Suprapubic skin (tissue), 4 donors: ENCODE data around the gene PRRT1. TPM values are rescaled to one million over a fixed set of nuclear protein-coding genes. Genes with fewer than 3 reads are reported as not detected.

Experiments
- DNase-seq, 2 donors: peaks; one replicate each; pipeline ENCODE4 v3.0.0-alpha.2; 2019; ENCODE audit warnings: low spot score in 2 of 2
- H3K27ac ChIP-seq: fragments of 200-600 bp; sonication (generic); one replicate; pipeline ENCODE4 v1.5.1; 2019
- H3K27me3 ChIP-seq: fragments of 200-600 bp; sonication (generic); one replicate; pipeline ENCODE4 v1.5.1; 2019
- H3K36me3 ChIP-seq: fragments of 200-600 bp; sonication (generic); one replicate; pipeline ENCODE4 v1.5.1; 2019
- H3K4me1 ChIP-seq: fragments of 200-600 bp; sonication (generic); one replicate; pipeline ENCODE4 v1.5.1; 2019
- H3K4me3 ChIP-seq: fragments of 200-600 bp; sonication (generic); one replicate; pipeline ENCODE4 v1.5.1; 2019; ENCODE audit warnings: mild to moderate bottlenecking
- H3K9me3 ChIP-seq: fragments of 200-600 bp; sonication (generic); one replicate; pipeline ENCODE4 v1.5.1; 2019
- EP300 ChIP-seq: sonication (generic); formaldehyde crosslinking; IDR thresholded peaks from one replicate; pipeline ENCODE4 v1.6.1; 2017; ENCODE audit warnings: antibody characterized with exemption
- POLR2A ChIP-seq, 2 donors: fragments of 450-650 bp; IDR thresholded peaks; one replicate each; pipeline ENCODE4 v1.6.1; 2017; ENCODE audit warnings: antibody characterized with exemption in 2 of 2, mild to moderate bottlenecking in 2 of 2, moderate library complexity in 2 of 2
- POLR2AphosphoS5 ChIP-seq, 3 donors: sonication (generic); formaldehyde crosslinking; IDR thresholded peaks; one replicate each; pipeline ENCODE4 v1.6.1; 2017; ENCODE audit warnings: antibody characterized with exemption in 3 of 3
- WGBS: methylation state at CpG from one replicate; pipeline ENCODE4 v1.1.5; 2018; 5-methylcytosine and 5-hydroxymethylcytosine counted together
- total RNA-seq, 4 donors: library from RNA; depleted of rRNA; stranded (reverse); fragments of >200 nt; gene quantifications; one replicate each; pipeline ENCODE4 v1.1.0, GENCODE V29; 2016
- TF ChIP-seq, protein P1 (sequence below), 2 donors: fragments of 200-600 bp in 1 of 2; fragments of 450-650 bp in 1 of 2; sonication (generic) in 1 of 2; IDR thresholded peaks; one replicate each; pipeline ENCODE4 v1.5.1; 2016 to 2019; ENCODE audit warnings: antibody characterized with exemption in 2 of 2, mild to moderate bottlenecking in 1 of 2, moderate library complexity in 1 of 2

PRRT1 gene
- total RNA-seq, 4 donors from 2014 or later, result 0.42 to 2.1 (median 0.45) TPM

GRCh38 chr6:32126880-32127279 is 24.9 kb downstream of the PRRT1 start:
- DNase-seq, result no peak
- TF ChIP-seq POLR2A (IDR thresholded peaks at IDR 0.05) (no peak), EP300 (no peak), POLR2AphosphoS5 (IDR thresholded peaks at IDR 0.05) (no peak)
- TF ChIP-seq, protein P1, sequence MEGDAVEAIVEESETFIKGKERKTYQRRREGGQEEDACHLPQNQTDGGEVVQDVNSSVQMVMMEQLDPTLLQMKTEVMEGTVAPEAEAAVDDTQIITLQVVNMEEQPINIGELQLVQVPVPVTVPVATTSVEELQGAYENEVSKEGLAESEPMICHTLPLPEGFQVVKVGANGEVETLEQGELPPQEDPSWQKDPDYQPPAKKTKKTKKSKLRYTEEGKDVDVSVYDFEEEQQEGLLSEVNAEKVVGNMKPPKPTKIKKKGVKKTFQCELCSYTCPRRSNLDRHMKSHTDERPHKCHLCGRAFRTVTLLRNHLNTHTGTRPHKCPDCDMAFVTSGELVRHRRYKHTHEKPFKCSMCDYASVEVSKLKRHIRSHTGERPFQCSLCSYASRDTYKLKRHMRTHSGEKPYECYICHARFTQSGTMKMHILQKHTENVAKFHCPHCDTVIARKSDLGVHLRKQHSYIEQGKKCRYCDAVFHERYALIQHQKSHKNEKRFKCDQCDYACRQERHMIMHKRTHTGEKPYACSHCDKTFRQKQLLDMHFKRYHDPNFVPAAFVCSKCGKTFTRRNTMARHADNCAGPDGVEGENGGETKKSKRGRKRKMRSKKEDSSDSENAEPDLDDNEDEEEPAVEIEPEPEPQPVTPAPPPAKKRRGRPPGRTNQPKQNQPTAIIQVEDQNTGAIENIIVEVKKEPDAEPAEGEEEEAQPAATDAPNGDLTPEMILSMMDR (IDR thresholded peaks at IDR 0.05), result no peak
- Histone ChIP-seq H3K9me3 (no peaks in the 10 kb centered on the region), H3K36me3 (peaks cover 41% of the 10 kb centered on the region), H3K27me3 (no peaks in the 10 kb centered on the region), H3K27ac (no peak overlapping the region), H3K4me3 (peak overlapping the region; percentile 97), H3K4me1 (peaks cover 41% of the 10 kb centered on the region)
- WGBS, result 45% methylated on average over 8 of the region's 8 CpGs

DNA sequence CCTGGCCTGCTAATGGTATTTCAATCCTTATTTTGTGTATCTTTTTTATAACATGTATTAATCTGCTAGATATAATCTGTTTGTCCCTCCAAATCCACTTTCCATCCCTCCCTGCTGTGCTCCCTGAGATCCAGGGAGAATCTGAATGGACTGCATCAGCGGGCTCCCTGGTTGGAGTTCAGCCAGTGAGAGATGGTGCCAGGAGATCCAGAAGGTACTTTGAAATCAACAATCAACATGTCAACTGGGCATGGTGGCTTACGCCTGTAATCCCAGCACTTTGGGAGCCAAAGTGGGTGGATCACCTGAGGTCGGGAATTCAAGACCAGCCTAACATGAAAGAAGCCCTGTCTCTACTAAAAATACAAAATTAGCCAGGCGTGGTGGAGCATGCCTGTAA is 28.1 kb downstream of the PRRT1 start:
- Histone ChIP-seq H3K36me3 (peaks cover 71% of the 10 kb centered on the region), H3K4me3 (no peak overlapping the region), H3K9me3 (no peaks in the 10 kb centered on the region), H3K27ac (no peak overlapping the region), H3K4me1 (peaks cover 36% of the 10 kb centered on the region), H3K27me3 (no peaks in the 10 kb centered on the region)
- WGBS, result 79% methylated on average over 4 of the region's 4 CpGs
- TF ChIP-seq, protein P1 (IDR thresholded peaks at IDR 0.05), result no peak
- TF ChIP-seq POLR2AphosphoS5 (IDR thresholded peaks at IDR 0.05) (no peak), EP300 (no peak), POLR2A (IDR thresholded peaks at IDR 0.05) (no peak)
- no peak for DNase-seq

DNA sequence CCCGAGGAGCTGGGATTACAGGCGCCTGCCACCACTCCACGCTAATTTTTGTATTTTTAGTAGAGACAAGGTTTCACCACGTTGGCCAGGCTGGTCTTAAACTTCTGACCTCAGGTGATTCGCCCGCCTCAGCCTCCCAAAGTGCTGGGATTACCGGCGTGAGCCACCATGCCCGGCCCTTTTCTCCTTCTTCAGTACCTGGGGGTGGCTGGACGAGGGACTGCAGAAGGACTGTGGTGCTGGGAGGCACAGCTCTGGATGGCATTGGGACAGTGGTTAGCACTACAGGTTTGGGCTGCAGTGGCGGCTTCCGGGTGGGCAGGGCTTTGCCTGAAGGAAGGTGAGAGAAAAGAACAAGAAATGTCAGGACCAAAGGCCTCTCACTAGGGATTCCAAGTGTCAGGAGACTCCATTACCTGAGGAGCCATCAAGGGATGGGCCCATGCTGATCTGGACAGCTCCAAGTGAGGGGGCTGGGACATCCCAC is 31.1 kb downstream of the PRRT1 start:
- Histone ChIP-seq H3K27me3 (no peaks in the 10 kb centered on the region), H3K4me1 (peaks cover 11% of the 10 kb centered on the region), H3K36me3 (peaks cover 90% of the 10 kb centered on the region), H3K4me3 (no peak overlapping the region), H3K27ac (no peak overlapping the region), H3K9me3 (no peaks in the 10 kb centered on the region)
- DNase-seq, result no peak
- no peak for TF ChIP-seq POLR2AphosphoS5 (IDR thresholded peaks at IDR 0.05)
- TF ChIP-seq, protein P1 (IDR thresholded peaks at IDR 0.05), result no peak
- TF ChIP-seq EP300, result no peak
- no peak for TF ChIP-seq POLR2A (IDR thresholded peaks at IDR 0.05)
- WGBS, result 91% methylated on average over 12 of the region's 12 CpGs

DNA sequence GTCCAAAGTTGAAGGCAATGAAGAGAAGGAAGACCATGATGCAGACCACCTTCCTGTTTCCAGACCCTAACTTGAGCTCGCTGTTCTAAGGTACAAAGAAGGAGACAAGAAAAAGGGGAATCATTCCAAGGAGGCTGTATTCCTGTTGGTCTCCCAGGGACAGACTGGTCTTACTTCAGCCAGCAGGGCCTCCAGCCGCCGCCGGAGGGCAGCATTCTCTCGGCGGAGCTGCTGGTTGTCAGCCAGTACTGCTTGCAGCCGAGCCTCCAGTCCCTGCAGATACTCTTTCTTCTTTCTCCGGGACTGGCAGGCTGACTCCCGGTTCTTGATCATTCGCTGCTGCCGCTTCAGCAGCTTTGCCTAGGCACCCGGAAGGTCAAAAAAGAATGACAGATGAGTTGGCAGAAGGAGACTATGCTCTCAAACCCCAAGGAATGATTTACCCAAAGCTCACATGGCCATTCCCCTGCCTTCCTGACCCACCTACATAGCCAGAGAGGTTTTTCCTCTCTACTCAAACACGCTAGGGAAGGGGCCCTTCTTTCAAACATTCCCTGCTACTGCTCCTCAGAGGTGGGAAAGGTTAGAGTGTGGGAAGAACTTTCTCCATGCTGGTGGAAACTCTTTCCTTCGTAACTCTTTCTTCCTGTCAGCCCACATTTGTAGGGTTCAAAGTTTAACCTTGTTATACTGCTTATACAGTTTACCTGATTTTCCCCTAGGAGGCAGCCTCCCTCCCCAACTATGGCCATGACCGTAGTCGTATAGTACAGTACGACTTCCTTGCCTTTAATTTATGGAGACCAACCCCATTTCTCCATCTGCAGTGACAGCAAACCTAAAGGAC is 32.7 kb downstream of the PRRT1 start:
- no peaks in the 10 kb centered on the region for H3K9me3 ChIP-seq
- WGBS, result 25% methylated on average over 17 of the region's 17 CpGs
- H3K4me3 ChIP-seq, result no peak overlapping the region
- H3K27me3 ChIP-seq, result no peaks in the 10 kb centered on the region
- H3K27ac ChIP-seq, result peak overlapping the region; percentile 15
- peaks cover 77% of the 10 kb centered on the region for H3K36me3 ChIP-seq
- peaks cover 24% of the 10 kb centered on the region for H3K4me1 ChIP-seq
- DNase-seq, result peak; percentile 88 to 92
- TF ChIP-seq POLR2A (IDR thresholded peaks at IDR 0.05) (no peak), EP300 (no peak)
- TF ChIP-seq, protein P1 (IDR thresholded peaks at IDR 0.05), result peak; percentile 67 to 92

GRCh38 chr6:32117461-32117860 is 34.3 kb downstream of the PRRT1 start:
- no peak overlapping the region for H3K4me3 ChIP-seq
- TF ChIP-seq POLR2AphosphoS5 (IDR thresholded peaks at IDR 0.05), result no peak
- no peak for TF ChIP-seq EP300
- peaks cover 37% of the 10 kb centered on the region for H3K4me1 ChIP-seq
- H3K27me3 ChIP-seq, result no peaks in the 10 kb centered on the region
- DNase-seq, result no peak
- 80% methylated on average over 6 of the region's 9 CpGs for WGBS
- H3K9me3 ChIP-seq, result no peaks in the 10 kb centered on the region
- H3K27ac ChIP-seq, result no peak overlapping the region
- H3K36me3 ChIP-seq, result peaks cover 68% of the 10 kb centered on the region
